Fibroblast of mammary gland (primary cell): ENCODE results near the gene IMPACT.

Source experiments
- DNase-seq: peaks from one replicate; pipeline ENCODE4 v3.0.0-alpha.2; 2010; ENCODE audit warnings: low read depth
- H3K4me3 ChIP-seq: 2 replicates; pipeline ENCODE4 v1.5.1; 2011; ENCODE audit warnings: low read depth, mild to moderate bottlenecking, low read length, moderate library complexity; ENCODE audit not compliant: control insufficient read depth
- CTCF ChIP-seq: conservative IDR thresholded peaks from 2 replicates; pipeline ENCODE4 v1.5.1; 2011; ENCODE audit warnings: low read depth, low read length, inconsistent platforms; ENCODE audit not compliant: control insufficient read depth, insufficient read depth

Gene IMPACT

GRCh38 chr18:24459772-24460171 is 33.3 kb downstream of the IMPACT start:
- TF ChIP-seq CTCF: no peak
- no peak overlapping the region for H3K4me3 ChIP-seq
- DNase-seq: no peak

- DNase-seq: no peak
- H3K4me3 ChIP-seq: no peak within 1 kb of the TSS
- no peak for TF ChIP-seq CTCF
These were observed 33.9 kb downstream of the IMPACT start, which contains the start of gene HRH4 for GRCh38 chr18:24460388-24460787. Gene HRH4 (plus strand): TSS chr18:24460637. CDS start chr18:24460729, 92 bp downstream.

- TF ChIP-seq CTCF: no peak
- H3K4me3 ChIP-seq: no peak overlapping the region
- DNase-seq: no peak
These were observed 35.5 kb downstream of the IMPACT start for GRCh38 chr18:24461996-24462395.

- no peak for DNase-seq
- H3K4me3 ChIP-seq: no peak overlapping the region
- TF ChIP-seq CTCF: no peak
These were observed 36.6 kb downstream of the IMPACT start for GRCh38 chr18:24462838-24463775.

- no peak for TF ChIP-seq CTCF
- no peak overlapping the region for H3K4me3 ChIP-seq
- DNase-seq: no peak
These were observed 39.0 kb downstream of the IMPACT start for GRCh38 chr18:24465486-24465885.

GRCh38 chr18:24466771-24467170 is 40.3 kb downstream of the IMPACT start:
- no peak for DNase-seq
- H3K4me3 ChIP-seq: no peak overlapping the region
- TF ChIP-seq CTCF: no peak
